Hepatocyte (in vitro differentiated cells): ENCODE measurements around the gene TMEM259. TPM values are rescaled to one million over a fixed set of nuclear protein-coding genes. Genes with fewer than 3 reads are reported as not detected.

Experiments
- DNase-seq: peaks from one replicate; pipeline ENCODE4 v3.0.0-alpha.2; 2016; ENCODE audit warnings: low spot score
- H2AFZ ChIP-seq: fragments of 200-600 bp; sonication (generic); 2 replicates; pipeline ENCODE4 v1.6.0; 2016; ENCODE audit warnings: antibody characterized with exemption, mild to moderate bottlenecking
- H3K27ac ChIP-seq: fragments of 200-600 bp; sonication (generic); 2 replicates; pipeline ENCODE4 v1.5.1; 2016; ENCODE audit warnings: mild to moderate bottlenecking
- H3K27me3 ChIP-seq: fragments of 200-600 bp; sonication (generic); 2 replicates; pipeline ENCODE4 v1.6.1; 2016
- H3K36me3 ChIP-seq: fragments of 200-600 bp; sonication (generic); replicated peaks from 2 replicates; pipeline ENCODE4 v1.5.1; 2016; ENCODE audit warnings: low read depth; ENCODE audit not compliant: insufficient read depth
- H3K4me1 ChIP-seq: fragments of 200-600 bp; sonication (generic); 2 replicates; pipeline ENCODE4 v1.5.1; 2016; ENCODE audit warnings: mild to moderate bottlenecking, moderate library complexity; ENCODE audit not compliant: insufficient read depth
- H3K4me2 ChIP-seq: fragments of 200-600 bp; sonication (generic); 2 replicates; pipeline ENCODE4 v1.6.0; 2016
- H3K4me3 ChIP-seq: fragments of 200-600 bp; sonication (generic); 2 replicates; pipeline ENCODE4 v1.5.1; 2016; ENCODE audit warnings: mild to moderate bottlenecking
- H3K79me2 ChIP-seq: fragments of 200-600 bp; sonication (generic); 2 replicates; pipeline ENCODE4 v1.6.0; 2017; ENCODE audit warnings: mild to moderate bottlenecking
- H3K9me2 ChIP-seq: fragments of 200-600 bp; sonication (generic); replicated peaks from 2 replicates; pipeline ENCODE4 v1.6.0; 2017; ENCODE audit warnings: mild to moderate bottlenecking; ENCODE audit not compliant: insufficient read depth
- H3K9me3 ChIP-seq: fragments of 200-600 bp; sonication (generic); 2 replicates; pipeline ENCODE4 v1.5.1; 2016; ENCODE audit warnings: low read depth, mild to moderate bottlenecking
- H4K20me1 ChIP-seq: fragments of 200-600 bp; sonication (generic); 2 replicates; pipeline ENCODE4 v1.6.0; 2016; ENCODE audit warnings: mild to moderate bottlenecking; ENCODE audit not compliant: insufficient read depth, poor library complexity, severe bottlenecking
- CTCF ChIP-seq: fragments of 200-600 bp; sonication (generic); IDR thresholded peaks from 2 replicates; pipeline ENCODE4 v1.5.1; 2016; ENCODE audit warnings: antibody characterized with exemption, mild to moderate bottlenecking; ENCODE audit not compliant: poor library complexity
- EZH2 ChIP-seq: fragments of 200-600 bp; sonication (generic); IDR thresholded peaks from 2 replicates; pipeline ENCODE4 v1.6.1; 2016; ENCODE audit warnings: antibody characterized with exemption, mild to moderate bottlenecking, borderline replicate concordance
- EZH2phosphoT487 ChIP-seq: fragments of 200-600 bp; sonication (generic); IDR thresholded peaks from one replicate; pipeline ENCODE4 v1.6.1; 2018; ENCODE audit warnings: antibody characterized with exemption, mild to moderate bottlenecking, low read depth, moderate library complexity; ENCODE audit not compliant: unreplicated experiment, severe bottlenecking
- WGBS: methylation state at CpG from one replicate; pipeline ENCODE4 v1.1.6; 2016; ENCODE audit warnings: low lambda C conversion rate; ENCODE audit errors: missing lambda C conversion rate; 5-methylcytosine and 5-hydroxymethylcytosine counted together
- polyA plus RNA-seq: library from polyadenylated mRNA; unstranded; fragments of >200 nt; fragmentation: Nextera tagmentation; extraction: Ambion mirVana; gene quantifications from 2 replicates; pipeline ENCODE4 v1.2.1, GENCODE V29; 2016
- total RNA-seq: library from RNA; depleted of rRNA; stranded (reverse); fragments of >200 nt; gene quantifications from 2 replicates; pipeline ENCODE4 v1.2.3, GENCODE V29; 2014

The TMEM259 gene
- total and polyA plus RNA-seq, 2 experiments from 2014 or later = 169 to 311 TPM

GRCh38 chr19:1003283-1003682 lies 17.6 kb downstream of the TMEM259 start:
- no peak for TF ChIP-seq EZH2phosphoT487
- no peak for TF ChIP-seq EZH2
- TF ChIP-seq CTCF = no peak
- H3K9me2 ChIP-seq = no peaks in the 10 kb centered on the region
- no peak overlapping the region for H3K27ac ChIP-seq
- no peaks in the 10 kb centered on the region for H3K79me2 ChIP-seq
- 97% methylated on average over 28 of the region's 37 CpGs for WGBS
- H3K4me1 ChIP-seq = peaks cover 7% of the 10 kb centered on the region
- H2AFZ ChIP-seq = no peak overlapping the region
- no peaks in the 10 kb centered on the region for H3K9me3 ChIP-seq
- no peaks in the 10 kb centered on the region for H3K36me3 ChIP-seq
- peaks cover 26% of the 10 kb centered on the region for H3K27me3 ChIP-seq
- H4K20me1 ChIP-seq = no peaks in the 10 kb centered on the region
- H3K4me2 ChIP-seq = no peak overlapping the region
- no peak overlapping the region for H3K4me3 ChIP-seq
- no peak for DNase-seq

- Histone ChIP-seq H3K4me3 (no peak overlapping the region), H3K9me2 (no peaks in the 10 kb centered on the region), H3K9me3 (no peaks in the 10 kb centered on the region), H4K20me1 (no peaks in the 10 kb centered on the region), H3K4me2 (no peak overlapping the region), H2AFZ (no peak overlapping the region), H3K27ac (no peak overlapping the region), H3K4me1 (peaks cover 7% of the 10 kb centered on the region), H3K27me3 (peaks cover 32% of the 10 kb centered on the region), H3K36me3 (no peaks in the 10 kb centered on the region), H3K79me2 (no peaks in the 10 kb centered on the region)
- WGBS = 85% methylated on average over 4 of the region's 4 CpGs
- TF ChIP-seq EZH2 = no peak
- TF ChIP-seq EZH2phosphoT487 = no peak
- no peak for TF ChIP-seq CTCF
- no peak for DNase-seq
Observed at GRCh38 chr19:1002600-1002999, 18.3 kb downstream of the TMEM259 start.

DNA sequence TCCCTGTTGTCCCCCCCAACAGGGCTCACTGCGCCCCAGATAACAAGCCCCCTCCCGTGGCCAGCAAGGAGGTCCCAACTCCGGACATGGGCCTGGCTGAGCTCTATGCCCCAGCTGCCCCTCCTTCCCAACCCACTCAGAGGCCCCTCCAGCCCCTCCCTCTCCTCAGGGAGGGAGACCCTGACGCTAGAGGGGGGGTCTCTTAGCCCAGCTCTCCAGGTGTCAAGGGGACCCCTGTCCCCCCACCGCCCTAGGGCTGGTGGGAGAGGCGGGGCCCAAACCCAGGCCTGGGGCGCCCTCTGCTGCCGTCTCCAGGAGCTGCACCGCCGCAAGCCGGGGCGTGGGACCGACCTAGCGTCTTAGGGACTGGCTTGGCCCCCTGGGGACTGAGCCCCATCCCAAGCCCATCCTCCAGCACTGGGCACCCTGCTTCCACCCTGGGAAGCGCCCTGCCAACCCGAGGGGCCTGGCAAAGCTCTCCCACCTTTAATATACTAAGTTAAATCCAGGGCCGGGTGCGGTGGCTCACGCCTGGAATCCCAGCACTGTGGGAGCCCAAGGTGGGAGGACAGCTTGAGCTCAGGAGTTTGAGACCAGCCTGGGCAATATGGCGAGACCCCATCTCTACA lies 19.3 kb downstream of the TMEM259 start:
- WGBS = 16% methylated on average over 17 of the region's 20 CpGs
- H4K20me1 ChIP-seq = no peaks in the 10 kb centered on the region

More for the DNA sequence above, 19.3 kb downstream of the TMEM259 start:
- H2AFZ ChIP-seq = no peak overlapping the region
- H3K27me3 ChIP-seq = peaks cover 42% of the 10 kb centered on the region
- peaks cover 9% of the 10 kb centered on the region for H3K4me1 ChIP-seq
- no peaks in the 10 kb centered on the region for H3K9me3 ChIP-seq
- no peaks in the 10 kb centered on the region for H3K79me2 ChIP-seq
- no peak overlapping the region for H3K27ac ChIP-seq
- H3K4me2 ChIP-seq = peak overlapping the region; percentile 90
- no peaks in the 10 kb centered on the region for H3K36me3 ChIP-seq
- H3K4me3 ChIP-seq = no peak overlapping the region
- TF ChIP-seq CTCF = peak; percentile 84
- TF ChIP-seq EZH2 = no peak
- H3K9me2 ChIP-seq = no peaks in the 10 kb centered on the region
- peak; percentile 74 for DNase-seq
